T-helper 1 cell (primary cell): ENCODE measurements around the gene GNG12.

Experiments
- DNase-seq, 5 donors: peaks; one replicate each; pipeline ENCODE4 v3.0.0-alpha.2; 2012 to 2020

The GNG12 gene

GRCh38 chr1:67814121-67814772 lies 19.0 kb downstream of the GNG12 start:
- no peak for DNase-seq

- no peak for DNase-seq
Measured at GRCh38 chr1:67812226-67812625, 21.0 kb downstream of the GNG12 start.

GRCh38 chr1:67811781-67812180 lies 21.5 kb downstream of the GNG12 start:
- DNase-seq, result no peak

GRCh38 chr1:67809887-67810286 lies 23.4 kb downstream of the GNG12 start:
- DNase-seq, result no peak

- DNase-seq, result no peak
Measured at GRCh38 chr1:67807282-67807681, 26.0 kb downstream of the GNG12 start.

DNA sequence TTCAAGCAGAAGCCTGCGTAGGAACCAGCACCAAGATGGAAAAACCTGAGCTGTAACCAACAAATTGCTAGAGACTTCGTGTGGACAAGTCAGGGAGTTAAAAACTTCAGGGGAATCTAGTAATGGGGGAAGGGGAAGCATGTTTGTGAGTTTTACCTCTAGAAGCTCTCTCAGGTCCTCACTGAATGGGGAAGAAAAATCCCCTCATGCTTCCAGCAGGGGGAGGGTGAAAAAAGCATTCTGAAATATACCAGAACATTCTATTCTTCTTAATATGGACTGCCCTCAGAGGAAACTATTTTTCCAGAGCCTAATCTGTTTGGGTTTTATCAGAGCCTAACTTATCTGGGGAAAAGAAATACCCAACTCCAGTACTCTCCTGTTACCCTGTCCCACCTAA lies 28.6 kb downstream of the GNG12 start:
- no peak for DNase-seq

- DNase-seq, result no peak
Measured at GRCh38 chr1:67803380-67804279, 29.6 kb downstream of the GNG12 start.

GRCh38 chr1:67802565-67802964 lies 30.7 kb downstream of the GNG12 start:
- DNase-seq, result no peak

DNA sequence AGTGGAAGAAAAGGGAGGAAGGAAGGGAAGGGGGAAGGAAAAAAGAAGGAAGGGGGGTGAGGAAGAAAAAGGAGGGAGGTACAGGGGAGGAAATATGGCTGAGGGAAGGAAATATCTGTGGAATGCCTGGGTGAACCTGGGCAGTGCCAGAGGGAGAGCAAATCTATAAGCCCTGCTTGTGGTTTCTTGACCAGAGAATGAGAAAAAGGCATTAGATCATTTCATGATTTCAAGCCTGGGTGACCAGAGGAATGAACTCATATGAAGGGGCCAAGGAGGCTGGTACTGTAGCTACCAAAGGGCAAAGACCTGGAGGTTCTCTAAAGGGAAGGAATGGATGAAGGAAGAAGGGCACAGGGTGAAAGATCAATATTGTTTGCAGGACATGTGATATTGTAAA lies 31.4 kb downstream of the GNG12 start:
- DNase-seq, result no peak

DNA sequence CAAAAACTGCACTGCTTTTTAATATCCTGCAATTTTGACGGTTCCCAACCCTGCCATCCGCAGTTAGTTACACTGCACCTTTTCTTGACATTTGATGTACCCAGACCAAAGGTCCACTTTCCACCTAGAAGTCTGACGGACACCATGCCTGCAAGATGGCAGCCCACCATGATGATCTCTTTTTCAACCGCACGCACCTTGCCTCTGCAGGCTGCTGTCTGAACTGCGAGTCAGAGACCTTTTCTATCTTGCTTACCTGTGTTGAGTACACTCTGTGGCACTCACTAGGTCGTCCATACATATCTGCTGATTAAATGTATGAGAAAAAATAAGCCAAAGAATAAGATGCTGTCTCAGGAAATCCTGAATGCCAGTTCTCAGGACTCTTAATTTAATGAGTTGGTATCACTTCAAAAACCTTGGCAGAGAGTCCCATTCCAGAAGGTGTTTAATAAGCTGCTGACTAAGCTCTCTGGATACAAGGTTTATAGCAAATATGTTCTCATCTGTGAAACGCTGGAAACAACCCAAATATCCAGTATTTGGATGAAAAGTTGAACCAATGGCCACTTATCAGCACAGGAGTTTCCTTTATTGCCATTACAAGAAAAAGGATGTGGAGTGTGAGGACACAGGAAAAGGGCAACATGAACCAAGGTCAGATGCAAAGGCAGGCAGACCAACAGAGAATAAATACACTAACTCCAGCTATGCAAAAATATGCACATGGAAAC lies 37.9 kb downstream of the GNG12 start:
- DNase-seq, result no peak

GRCh38 chr1:67793562-67793961 lies 39.7 kb downstream of the GNG12 start:
- no peak for DNase-seq

- DNase-seq, result no peak
Measured at GRCh38 chr1:67792741-67793458, 40.4 kb downstream of the GNG12 start.

GRCh38 chr1:67792103-67792502 lies 41.2 kb downstream of the GNG12 start:
- no peak for DNase-seq

DNA sequence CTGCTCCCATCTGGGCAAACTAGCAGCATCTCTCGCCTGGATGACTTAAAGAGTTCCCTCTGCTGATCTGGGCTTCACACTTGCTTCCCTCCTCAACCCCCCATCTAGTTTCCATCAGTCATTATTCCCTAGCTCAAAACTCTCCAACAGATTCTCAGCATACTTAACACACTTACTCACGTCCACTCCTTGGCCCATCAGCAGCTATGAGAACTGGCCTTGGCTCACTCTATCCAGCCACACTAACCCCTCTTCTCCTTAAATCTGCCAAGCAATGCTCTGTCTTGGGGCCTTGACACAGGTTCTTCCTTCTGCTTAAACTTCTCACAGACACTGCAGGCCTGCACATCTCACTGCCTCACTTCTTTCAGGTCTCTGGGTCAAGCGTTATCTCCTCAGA lies 41.6 kb downstream of the GNG12 start:
- DNase-seq, result no peak

- DNase-seq, result no peak
Measured at GRCh38 chr1:67791261-67791660, 42.0 kb downstream of the GNG12 start.

DNA sequence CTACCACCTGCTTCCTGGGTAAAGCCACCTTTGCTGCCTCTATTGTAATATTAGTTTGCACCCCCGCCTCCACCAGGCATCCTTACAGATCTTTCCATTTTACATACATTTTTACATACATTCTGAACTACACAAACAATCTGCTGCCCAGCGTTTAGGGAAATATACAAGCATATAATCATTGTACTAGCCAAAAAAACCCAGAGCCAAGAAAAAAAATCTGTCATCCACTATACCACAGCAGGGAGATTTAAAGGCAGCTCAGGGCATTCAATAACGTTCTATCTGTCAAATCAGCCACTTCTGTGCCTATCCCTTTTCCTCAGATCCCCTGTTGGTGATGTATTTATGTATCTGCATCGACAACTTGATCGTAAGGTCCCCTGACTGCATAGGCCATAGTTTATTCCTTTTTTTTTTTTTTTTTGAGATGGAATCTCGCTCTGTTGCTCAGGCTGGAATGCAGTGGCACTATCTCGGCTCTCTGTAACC lies 43.0 kb downstream of the GNG12 start:
- no peak for DNase-seq

DNA sequence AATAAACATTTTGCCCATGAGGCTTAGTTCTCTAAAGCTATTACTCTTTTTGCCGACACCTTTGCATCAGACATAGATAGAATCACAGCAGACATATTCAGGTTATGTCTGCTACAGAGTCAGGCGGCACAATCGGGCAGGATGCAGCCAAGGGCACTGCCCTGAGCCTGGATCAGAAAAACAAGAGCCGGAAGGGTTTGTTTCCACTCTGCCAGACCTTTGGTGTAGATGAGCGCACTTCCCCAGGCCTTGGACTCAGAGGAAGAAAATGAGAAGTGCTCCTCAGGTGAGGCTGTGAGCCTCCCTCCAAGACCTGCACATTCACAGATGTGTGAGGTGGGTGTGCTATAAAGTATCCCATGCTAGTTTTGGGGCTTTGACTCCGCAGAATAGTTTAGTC lies 43.7 kb downstream of the GNG12 start:
- DNase-seq, result no peak

DNA sequence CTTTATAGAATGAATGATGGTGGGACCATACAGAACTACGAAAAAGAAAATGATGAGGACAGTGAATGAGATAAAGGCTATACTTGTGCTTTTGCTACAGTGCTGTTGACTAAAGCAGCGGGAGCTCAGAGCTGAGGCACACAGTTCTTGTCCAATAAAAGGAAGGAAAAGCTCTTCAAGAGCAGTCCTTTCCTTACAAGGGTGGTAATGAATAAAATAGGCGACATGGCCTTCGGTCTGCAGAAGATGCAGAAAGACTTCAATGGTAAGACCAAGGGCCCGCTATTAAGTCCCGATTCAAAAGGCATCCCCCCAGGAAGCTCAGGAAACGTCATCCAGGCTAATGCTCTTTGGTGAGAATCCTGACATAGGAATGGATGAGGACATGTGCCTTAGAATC lies 44.4 kb downstream of the GNG12 start:
- DNase-seq, result no peak

- DNase-seq, result no peak
Measured at GRCh38 chr1:67788238-67788790, 45.0 kb downstream of the GNG12 start.

DNA sequence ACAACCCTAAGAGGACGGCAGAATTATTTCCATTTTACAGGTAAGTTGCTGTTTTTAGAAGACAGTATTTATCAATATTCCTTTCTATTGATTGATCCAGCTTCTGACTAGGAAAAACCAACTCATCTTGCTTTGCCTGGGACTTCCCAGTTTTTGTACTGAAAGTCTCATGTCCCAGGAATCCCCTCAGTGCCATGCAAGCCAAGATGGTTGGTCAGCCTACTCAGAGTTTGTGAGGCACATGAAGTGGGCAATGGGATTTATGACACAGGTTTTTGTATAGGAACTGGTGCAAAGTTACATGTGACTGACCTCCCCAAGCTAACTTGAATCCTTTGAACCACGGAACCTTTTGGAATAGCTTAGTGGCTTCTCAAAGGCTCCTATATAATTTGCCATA lies 45.5 kb downstream of the GNG12 start:
- no peak for DNase-seq

GRCh38 chr1:67785847-67786753 lies 47.2 kb downstream of the GNG12 start:
- DNase-seq, result no peak
